Activated CD8-positive, alpha-beta memory T cell treated with anti-CD3 and anti-CD28 coated beads, Interleukin-2, amount 10 ng/mL, durations not matched to agents 7 days and 5 days (primary cell): Measurements from ENCODE around the gene ZNF665. TPM values are rescaled to one million over a fixed set of nuclear protein-coding genes. Genes with fewer than 3 reads are reported as not detected.
A peak's percentile ranks its signal among the peaks of the same experiment; 100 is the strongest.
"Not testable (repeated sequence)": the region's sequence is repeated elsewhere in the genome, so short reads cannot be mapped to it uniquely, and the experiment has no call there.

Source experiments
- ATAC-seq: fragments of 150-1000 bp; cut with Tn5 transposase; one replicate; pipeline ENCODE4 v1.10.0; 2021; ENCODE audit warnings: moderate library complexity
- CTCF ChIA-PET: fragments of 350-600 bp; sonication (Branson Sonifier 250); formaldehyde crosslinking; loops from one replicate; lab custom pipeline; 2021; ENCODE audit warnings: antibody characterized with exemption; lab: Charles Lee
- DNase-seq: peaks from one replicate; pipeline ENCODE4 v3.0.0-alpha.2; 2020
- H3K27ac Mint-ChIP-seq: one replicate; pipeline ENCODE4 v1.8.0; 2021; ENCODE audit warnings: mild to moderate bottlenecking, mixed read lengths
- H3K27me3 Mint-ChIP-seq: one replicate; pipeline ENCODE4 v1.8.0; 2021; ENCODE audit warnings: mixed read lengths
- H3K36me3 Mint-ChIP-seq: one replicate; pipeline ENCODE4 v1.8.0; 2021; ENCODE audit warnings: mild to moderate bottlenecking, mixed read lengths
- H3K4me1 Mint-ChIP-seq: one replicate; pipeline ENCODE4 v1.8.0; 2021; ENCODE audit warnings: mixed read lengths
- H3K4me3 Mint-ChIP-seq: one replicate; pipeline ENCODE4 v1.8.0; 2021; ENCODE audit warnings: mild to moderate bottlenecking, moderate library complexity, mixed read lengths
- H3K9me3 Mint-ChIP-seq: one replicate; pipeline ENCODE4 v1.8.0; 2022; ENCODE audit warnings: low read depth, mixed read lengths
- total RNA-seq, 2 experiments: library from RNA; stranded (reverse); gene quantifications; one replicate each; pipeline ENCODE4 v1.2.3, GENCODE V29; 2021

ZNF665 gene
- 1 to 10 TPM; 2.9 to 6.0 TPM for total RNA-seq

DNA sequence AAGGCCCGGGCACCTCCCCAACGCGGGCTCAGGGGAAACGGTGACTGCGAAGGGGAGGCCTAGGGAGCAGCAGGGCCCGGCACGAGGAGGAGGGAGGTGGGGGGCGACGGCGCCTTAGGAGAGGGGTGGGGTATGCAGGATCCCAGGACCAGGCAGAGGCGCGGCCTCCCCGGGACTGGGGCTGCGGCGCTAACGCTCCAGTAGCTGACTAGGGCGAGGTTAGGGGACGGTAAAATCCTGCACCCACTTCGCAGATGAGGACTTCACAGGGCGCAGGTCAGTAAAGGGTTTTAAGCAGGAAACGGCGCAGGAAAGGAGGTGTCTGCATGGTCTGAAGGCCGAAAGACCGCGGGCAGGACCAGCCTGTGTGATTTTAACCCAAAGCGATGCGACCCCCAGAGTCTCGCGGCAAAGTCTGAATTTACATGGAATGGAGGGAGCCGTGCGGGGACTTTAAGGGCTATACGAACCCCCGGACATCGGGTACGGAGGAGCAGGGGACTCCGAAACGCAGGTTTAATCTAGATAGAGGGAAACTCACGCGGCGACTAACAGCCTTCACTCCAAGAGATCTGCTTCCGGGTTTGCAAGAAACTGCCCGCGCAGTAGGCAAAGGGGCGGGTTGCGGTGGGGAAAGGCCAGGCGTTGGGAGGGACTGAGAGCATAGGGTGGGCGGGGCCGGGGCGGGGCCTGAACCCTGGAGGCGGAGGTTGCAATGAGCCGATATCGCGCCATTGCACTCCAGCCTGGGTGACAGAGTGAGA, at the start of gene ZNF665:
TSS of gene ZNF665 (minus strand) at position 588 of the 764 bp plus-strand sequence. CDS start 10,460 bp downstream, outside the sequence.
- DNase-seq, result peak; percentile 94
- H3K4me1 Mint-ChIP-seq, result peaks cover 29% of the 10 kb centered on the region
- H3K27me3 Mint-ChIP-seq, result no peaks in the 10 kb centered on the region
- H3K9me3 Mint-ChIP-seq, result peaks cover 15% of the 10 kb centered on the region
- H3K27ac Mint-ChIP-seq, result peak within 1 kb of the TSS; percentile 91
- CTCF ChIA-PET, result no interaction called here
- peaks cover 47% of the 10 kb centered on the region for H3K36me3 Mint-ChIP-seq
- ATAC-seq, result peak; percentile 74
- peak within 1 kb of the TSS; percentile 86 for H3K4me3 Mint-ChIP-seq

DNA sequence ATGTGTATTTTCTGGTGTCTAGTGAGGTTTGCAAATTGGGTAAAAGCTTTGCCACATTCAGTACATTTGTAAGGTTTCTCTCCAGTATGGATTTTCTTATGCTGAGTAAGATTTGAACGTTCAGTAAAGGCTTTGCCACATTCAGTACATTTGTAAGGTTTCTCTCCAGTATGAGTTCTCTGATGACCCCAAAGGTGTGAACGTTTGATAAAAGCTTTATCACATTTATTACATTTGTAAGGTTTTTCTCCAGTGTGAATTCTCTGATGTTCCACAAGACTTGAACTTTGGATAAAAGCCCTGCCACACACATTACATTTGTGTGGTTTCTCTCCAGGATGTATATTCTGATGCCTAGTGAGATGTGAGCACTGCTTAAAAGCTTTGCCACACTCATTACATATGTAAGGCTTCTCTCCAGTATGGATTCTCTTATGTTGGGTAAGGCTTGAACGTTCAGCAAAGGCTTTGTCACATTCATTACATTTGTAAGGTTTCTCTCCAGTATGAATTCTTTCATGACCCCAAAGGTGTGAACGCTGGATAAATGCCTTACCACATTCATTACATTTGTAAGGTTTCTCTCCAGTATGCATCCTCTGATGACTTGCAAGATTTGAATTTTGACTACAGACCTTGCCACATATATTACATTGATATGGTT, 44.1 kb upstream of the ZNF665 start:
- peaks cover 36% of the 10 kb centered on the region for H3K36me3 Mint-ChIP-seq
- no peak overlapping the region for H3K4me3 Mint-ChIP-seq
- no peak for DNase-seq

DNA sequence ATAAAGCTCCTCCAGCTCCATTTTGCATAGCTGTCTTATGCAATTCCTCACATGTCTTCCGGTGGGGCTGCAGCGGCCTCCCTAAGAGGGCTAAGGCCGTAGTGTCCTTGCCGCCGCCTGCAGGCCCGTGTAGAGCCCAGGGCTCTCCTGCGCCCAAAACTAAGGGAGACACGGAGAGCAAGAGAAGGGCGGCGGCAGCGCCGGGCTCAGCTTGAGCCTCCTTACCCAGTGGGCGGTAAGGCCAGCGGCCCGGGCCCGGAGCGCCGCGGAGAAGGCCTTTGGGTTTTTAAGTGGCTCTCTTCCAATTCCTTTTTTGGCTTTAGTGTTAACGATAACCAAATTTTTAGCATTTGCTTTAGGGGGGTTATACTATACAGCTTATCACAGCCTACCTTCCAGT, 31.4 kb upstream of the ZNF665 start:
- H3K4me1 Mint-ChIP-seq, result no peaks in the 10 kb centered on the region
- no peak overlapping the region for H3K4me3 Mint-ChIP-seq
- H3K36me3 Mint-ChIP-seq, result peaks cover 11% of the 10 kb centered on the region
- no peaks in the 10 kb centered on the region for H3K27me3 Mint-ChIP-seq
- DNase-seq (no peak), ATAC-seq (no peak)
- H3K27ac Mint-ChIP-seq, result no peak overlapping the region
- CTCF ChIA-PET, result no interaction called here
- H3K9me3 Mint-ChIP-seq, result peaks cover 42% of the 10 kb centered on the region

More for the DNA sequence above, 44.1 kb upstream of the ZNF665 start:
- no peak for ATAC-seq
- Mint-ChIP-seq H3K27ac (no peak overlapping the region), H3K27me3 (no peaks in the 10 kb centered on the region), H3K9me3 (peaks cover 52% of the 10 kb centered on the region), H3K4me1 (no peaks in the 10 kb centered on the region)
- CTCF ChIA-PET, result no interaction called here

DNA sequence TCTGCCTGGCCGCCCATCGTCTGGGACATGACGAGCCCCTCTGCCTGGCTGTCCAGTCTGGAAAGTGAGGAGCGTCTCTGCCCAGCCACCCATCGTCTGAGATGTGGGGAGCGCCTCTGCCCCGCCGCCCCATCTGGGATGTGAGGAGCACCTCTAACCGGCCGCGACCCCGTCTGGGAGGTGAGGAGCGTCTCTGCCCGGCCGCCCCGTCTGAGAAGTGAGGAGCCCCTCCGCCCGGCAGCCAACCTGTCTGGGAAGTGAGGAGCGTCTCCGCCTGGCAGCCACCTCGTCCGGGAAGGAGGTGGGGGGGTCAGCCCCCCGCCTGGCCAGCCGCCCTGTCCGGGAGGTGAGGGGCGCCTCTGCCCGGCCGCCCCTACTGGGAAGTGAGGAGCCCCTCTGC, 29.6 kb upstream of the ZNF665 start:
- DNase-seq, H3K4me3 Mint-ChIP-seq, H3K4me1 Mint-ChIP-seq, H3K36me3 Mint-ChIP-seq, ATAC-seq, H3K27me3 Mint-ChIP-seq, CTCF ChIA-PET, H3K27ac Mint-ChIP-seq: not testable (repeated sequence)
- H3K9me3 Mint-ChIP-seq, result peaks cover 47% of the 10 kb centered on the region

DNA sequence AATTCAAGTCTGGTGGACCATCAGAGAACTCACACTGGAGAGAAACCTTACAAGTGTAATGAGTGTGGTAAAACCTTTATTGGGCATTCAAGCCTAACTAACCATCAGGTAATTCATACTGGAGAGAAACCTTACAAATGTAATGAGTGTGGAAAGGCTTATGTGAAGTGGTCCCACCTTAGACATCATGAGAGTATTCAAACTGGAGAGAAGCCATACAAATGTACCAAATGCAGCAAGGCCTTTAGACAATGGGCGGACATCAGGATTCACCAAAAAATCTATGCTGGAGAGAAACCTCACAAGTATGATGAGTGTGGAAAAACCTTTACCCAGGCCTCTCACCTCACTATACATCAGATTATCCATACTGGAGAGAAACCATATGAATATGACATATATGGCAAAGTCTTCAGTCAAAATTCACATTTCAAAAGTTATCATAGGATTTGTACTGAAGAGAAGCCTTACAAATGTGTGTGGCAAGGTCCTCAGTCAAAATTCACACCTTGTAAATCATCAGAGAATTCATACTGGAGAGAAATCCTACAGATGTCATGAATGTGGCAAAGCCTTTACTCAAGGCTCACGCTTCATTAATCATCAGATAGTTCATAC, 19.7 kb upstream of the ZNF665 start:
- DNase-seq (no peak), ATAC-seq (no peak)
- no peak overlapping the region for H3K4me3 Mint-ChIP-seq
- no peak overlapping the region for H3K27ac Mint-ChIP-seq
- H3K36me3 Mint-ChIP-seq, result peaks cover 62% of the 10 kb centered on the region
- H3K4me1 Mint-ChIP-seq, result no peaks in the 10 kb centered on the region
- no peaks in the 10 kb centered on the region for H3K27me3 Mint-ChIP-seq
- H3K9me3 Mint-ChIP-seq, result peaks cover 55% of the 10 kb centered on the region
- CTCF ChIA-PET, result no interaction called here

DNA sequence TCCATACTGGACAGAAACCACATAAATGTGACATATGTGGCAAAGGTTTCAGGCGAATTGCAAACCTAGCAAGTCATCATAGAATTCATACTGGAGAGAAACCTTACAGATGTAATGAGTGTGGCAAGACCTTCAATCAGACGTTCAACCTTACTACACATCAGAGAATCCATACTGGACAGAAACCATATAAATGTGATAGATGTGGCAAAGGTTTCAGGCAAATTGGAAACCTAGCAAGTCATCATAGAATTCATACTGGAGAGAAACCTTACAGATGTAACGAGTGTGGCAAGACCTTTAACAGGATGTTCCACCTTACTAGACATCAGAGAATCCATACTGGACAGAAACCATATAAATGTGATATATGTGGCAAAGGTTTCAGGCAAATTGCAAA, 18.4 kb upstream of the ZNF665 start:
- H3K4me1 Mint-ChIP-seq, CTCF ChIA-PET, DNase-seq, H3K4me3 Mint-ChIP-seq, ATAC-seq, H3K27ac Mint-ChIP-seq, H3K27me3 Mint-ChIP-seq: not testable (repeated sequence)
- H3K36me3 Mint-ChIP-seq, result peaks cover 70% of the 10 kb centered on the region
- H3K9me3 Mint-ChIP-seq, result peaks cover 57% of the 10 kb centered on the region

DNA sequence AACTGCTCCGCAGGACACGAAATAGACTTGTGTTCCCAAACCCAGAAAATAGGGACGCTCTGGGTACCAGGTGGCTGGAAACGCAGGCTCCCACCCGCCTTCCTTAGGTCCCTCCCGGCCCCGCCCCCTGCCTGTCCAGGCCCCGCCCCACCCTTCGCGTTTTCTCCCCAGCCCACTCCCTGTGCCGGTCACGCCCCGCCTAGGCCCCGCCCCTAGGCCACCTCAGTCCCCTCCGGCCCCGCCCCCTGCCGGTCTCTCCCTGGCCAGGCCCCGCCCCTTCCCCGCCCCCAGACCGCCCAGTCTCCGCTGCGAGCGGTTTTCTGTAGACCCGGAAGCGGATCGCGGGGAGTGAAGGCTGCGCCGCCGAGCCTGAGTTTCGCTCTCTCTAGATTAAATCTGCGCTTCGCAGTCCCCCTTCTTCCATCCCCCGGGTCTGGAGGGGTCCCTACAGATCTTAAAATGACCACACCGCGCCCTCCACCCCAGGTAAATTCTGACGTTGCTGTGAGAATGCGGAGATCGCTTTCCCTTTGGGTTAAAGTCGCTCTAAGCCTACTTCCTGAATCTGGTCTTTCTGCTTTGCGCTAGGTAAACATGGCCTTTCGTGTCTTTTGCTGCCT, 3.7 kb upstream of the ZNF665 start:
- CTCF ChIA-PET, result no interaction called here
- peaks cover 27% of the 10 kb centered on the region for H3K4me1 Mint-ChIP-seq
- no peaks in the 10 kb centered on the region for H3K27me3 Mint-ChIP-seq
- H3K4me3 Mint-ChIP-seq, result peak overlapping the region; percentile 87
- peak; percentile 97 for DNase-seq
- H3K36me3 Mint-ChIP-seq, result peaks cover 54% of the 10 kb centered on the region
- ATAC-seq, result peak; percentile 82
- peak overlapping the region; percentile 97 for H3K27ac Mint-ChIP-seq
- H3K9me3 Mint-ChIP-seq, result peaks cover 19% of the 10 kb centered on the region

DNA sequence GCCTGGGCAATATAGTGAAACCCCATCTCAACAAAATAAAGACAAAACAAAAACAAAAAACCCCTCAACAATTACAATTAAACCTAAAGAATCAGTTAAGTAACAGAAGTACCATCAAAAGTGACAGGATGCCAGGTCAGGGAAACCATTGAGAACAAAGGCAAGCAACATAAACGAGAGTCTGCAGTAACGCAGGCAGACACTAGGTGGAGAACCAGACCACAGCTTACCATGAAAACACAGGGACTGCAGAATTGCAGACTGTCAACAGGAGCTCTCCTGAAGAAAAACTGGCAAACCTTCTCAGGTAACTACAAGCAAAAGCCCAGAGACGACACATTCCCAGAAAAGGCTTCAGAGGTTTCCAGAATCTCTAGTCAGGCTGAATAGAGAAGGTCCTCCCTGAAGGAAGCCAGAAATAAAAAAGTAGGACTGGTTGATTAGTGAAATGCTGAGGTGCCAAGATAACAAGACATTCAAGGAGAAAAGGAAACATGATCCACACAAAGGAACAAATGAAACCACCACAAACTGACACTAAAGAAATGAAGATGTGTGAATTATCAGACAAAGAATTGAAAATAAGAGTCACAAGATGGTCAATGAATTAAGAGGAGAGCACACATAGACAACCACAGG, 2.2 kb upstream of the ZNF665 start:
- Mint-ChIP-seq H3K27me3 (no peaks in the 10 kb centered on the region), H3K4me1 (peaks cover 29% of the 10 kb centered on the region), H3K36me3 (peaks cover 59% of the 10 kb centered on the region), H3K4me3 (peak overlapping the region; percentile 4), H3K27ac (peak overlapping the region; percentile 10), H3K9me3 (peaks cover 15% of the 10 kb centered on the region)
- ATAC-seq (peak; percentile 29), DNase-seq (peak; percentile 84)
- CTCF ChIA-PET, result interaction anchor here (0.9 to 1.8 kb wide), 6 partner anchors 141 to 828 kb away, joined by 3 to 7 read pairs (median 4); no protein-coding TSS in a partner anchor

DNA sequence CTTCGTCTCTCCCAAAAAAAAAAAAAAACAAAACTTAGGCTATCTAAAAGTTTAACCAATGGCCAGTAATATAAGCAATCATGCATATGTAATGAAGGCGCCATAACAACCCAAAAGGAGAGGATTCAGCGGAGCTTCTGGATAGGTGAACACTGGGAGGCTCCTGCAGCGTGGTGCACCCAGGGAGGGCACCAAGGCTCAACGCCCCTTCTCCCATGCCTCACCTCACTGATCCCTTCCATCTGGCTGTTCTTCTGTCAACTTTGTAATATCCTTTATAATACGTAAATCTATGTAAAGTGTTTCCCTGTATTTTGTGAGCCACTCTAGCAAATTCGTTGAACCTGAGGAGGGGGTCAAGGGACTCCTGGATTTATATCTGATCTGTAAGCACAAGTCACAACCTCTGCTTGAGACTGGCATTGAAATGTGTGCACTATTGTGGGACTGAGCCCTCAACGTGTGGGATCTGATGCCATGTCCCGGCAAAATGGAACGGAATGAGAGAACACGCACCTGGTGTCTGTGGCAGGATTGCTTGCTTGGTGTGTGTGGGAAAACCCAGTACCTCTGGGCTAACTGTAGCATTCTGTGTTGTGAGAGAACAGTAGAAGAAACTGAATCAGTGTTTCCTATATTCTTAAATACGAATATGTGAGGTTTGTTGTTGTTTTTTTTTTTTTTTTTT, 521 bp upstream of the ZNF665 start:
- H3K36me3 Mint-ChIP-seq, result peaks cover 51% of the 10 kb centered on the region

DNA sequence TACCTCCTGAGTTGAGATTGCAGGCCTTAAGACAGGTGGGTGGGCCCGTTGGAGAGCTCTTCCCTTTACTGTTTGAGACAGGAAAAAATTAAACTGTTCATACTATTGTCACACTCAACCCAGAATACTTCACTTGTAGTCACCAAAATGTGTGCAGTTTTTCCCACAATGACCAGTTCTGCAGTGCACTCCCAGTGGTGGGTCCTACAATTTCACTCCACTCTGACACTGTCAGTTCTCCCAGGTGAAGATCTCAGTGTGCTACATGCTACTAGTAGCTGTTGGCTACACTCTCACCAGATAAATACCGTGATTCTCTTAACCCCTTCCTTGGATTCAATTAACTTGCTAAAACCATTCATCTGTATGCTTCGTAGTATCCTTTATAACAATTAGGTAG, 2.9 kb downstream of the ZNF665 start:
- no peak for DNase-seq
- peaks cover 42% of the 10 kb centered on the region for H3K36me3 Mint-ChIP-seq
- H3K4me1 Mint-ChIP-seq, result peaks cover 20% of the 10 kb centered on the region
- H3K27ac Mint-ChIP-seq, result no peak overlapping the region
- CTCF ChIA-PET, result no interaction called here
- ATAC-seq, result no peak
- H3K9me3 Mint-ChIP-seq, result peaks cover 16% of the 10 kb centered on the region
- no peaks in the 10 kb centered on the region for H3K27me3 Mint-ChIP-seq
- no peak overlapping the region for H3K4me3 Mint-ChIP-seq

More for the DNA sequence above, 521 bp upstream of the ZNF665 start:
- H3K27me3 Mint-ChIP-seq, result no peaks in the 10 kb centered on the region
- ATAC-seq (peak; percentile 9), DNase-seq (no peak)
- H3K4me1 Mint-ChIP-seq, result peaks cover 29% of the 10 kb centered on the region
- CTCF ChIA-PET, result no interaction called here
- H3K27ac Mint-ChIP-seq, result peak overlapping the region; percentile 91
- H3K9me3 Mint-ChIP-seq, result peaks cover 15% of the 10 kb centered on the region
- H3K4me3 Mint-ChIP-seq, result peak overlapping the region; percentile 86

DNA sequence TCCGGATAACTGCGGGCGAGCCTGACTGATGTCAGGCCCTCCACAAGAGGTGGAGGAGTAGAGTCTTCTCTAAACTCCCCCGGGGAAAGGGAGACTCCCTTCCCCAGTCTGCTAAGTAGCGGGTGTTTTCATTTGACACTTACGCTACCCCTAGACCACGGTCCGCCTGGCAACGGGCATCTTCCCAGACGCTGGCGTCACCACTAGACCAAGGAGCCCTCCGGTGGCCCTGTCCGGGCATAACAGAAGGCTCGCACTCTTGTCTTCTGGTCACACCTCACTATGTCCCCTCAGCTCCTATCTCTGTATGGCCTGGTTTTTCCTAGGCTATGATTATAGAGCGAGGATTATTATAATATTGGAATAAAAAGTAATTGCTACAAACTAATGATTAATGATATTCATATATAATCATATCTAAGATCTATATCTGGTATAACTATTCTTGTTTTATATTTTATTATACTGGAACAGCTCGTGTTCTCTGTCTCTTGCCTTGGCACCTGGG, 3.4 kb downstream of the ZNF665 start:
- H3K4me3 Mint-ChIP-seq, ATAC-seq, H3K27me3 Mint-ChIP-seq, H3K27ac Mint-ChIP-seq, CTCF ChIA-PET, DNase-seq: not testable (repeated sequence)
- peaks cover 42% of the 10 kb centered on the region for H3K36me3 Mint-ChIP-seq
- peaks cover 18% of the 10 kb centered on the region for H3K9me3 Mint-ChIP-seq
- peaks cover 18% of the 10 kb centered on the region for H3K4me1 Mint-ChIP-seq

DNA sequence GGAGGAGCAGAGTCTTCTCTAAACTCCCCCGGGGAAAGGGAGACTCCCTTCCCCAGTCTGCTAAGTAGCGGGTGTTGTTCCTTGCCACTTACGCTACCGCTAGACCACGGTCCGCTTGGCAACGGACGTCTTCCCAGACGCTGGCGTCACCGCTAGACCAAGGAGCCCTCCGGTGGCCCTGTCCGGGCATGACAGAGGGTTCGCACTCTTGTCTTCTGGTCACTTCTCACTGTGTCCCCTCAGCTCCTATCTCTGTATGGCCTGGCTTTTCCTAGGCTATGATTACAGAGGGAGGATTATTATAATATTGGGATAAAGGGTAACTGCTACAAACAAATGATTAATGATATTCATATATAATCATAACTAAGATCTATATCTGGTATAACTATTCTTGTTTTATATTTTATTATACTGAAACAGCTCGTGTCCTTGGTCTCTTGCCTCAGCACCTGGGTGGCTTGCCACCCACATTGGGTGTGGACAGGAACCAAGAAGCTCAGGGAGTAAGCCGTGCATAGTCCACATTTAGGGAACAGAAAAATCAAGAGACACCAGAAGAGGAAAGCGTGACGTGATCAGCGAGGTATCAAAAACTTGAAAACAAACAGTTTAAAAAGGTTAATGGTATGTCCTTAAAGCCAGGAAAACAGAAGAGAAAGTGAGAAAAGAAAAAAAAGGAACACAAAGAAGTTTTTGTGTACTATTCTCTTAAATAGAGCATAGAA, 7.8 kb downstream of the ZNF665 start:
- DNase-seq, ATAC-seq, H3K27ac Mint-ChIP-seq, H3K4me3 Mint-ChIP-seq, CTCF ChIA-PET, H3K4me1 Mint-ChIP-seq, H3K27me3 Mint-ChIP-seq: not testable (repeated sequence)
- H3K36me3 Mint-ChIP-seq, result peaks cover 41% of the 10 kb centered on the region
- H3K9me3 Mint-ChIP-seq, result peaks cover 12% of the 10 kb centered on the region
